SK-N-SH treated with all-trans-retinoic acid at 6 μM for 48 hours (cell line): ENCODE results near the gene SORCS2.

Experiments used
- ATAC-seq: fragments of 200-7000 bp; cut with Tn5 transposase; 3 replicates; pipeline ENCODE4 v1.9.1; 2020; ENCODE audit warnings: mild to moderate bottlenecking, moderate library complexity
- ARNTL ChIP-seq: fragments of 450-650 bp; formaldehyde crosslinking; IDR thresholded peaks from 2 replicates; pipeline ENCODE4 v1.5.0; 2020; ENCODE audit warnings: low read depth, mild to moderate bottlenecking, moderate library complexity, borderline replicate concordance
- BACH2 ChIP-seq: fragments of 250-450 bp; sonication (Bioruptor Pico); IDR thresholded peaks from 2 replicates; pipeline ENCODE4 v1.9.0; 2021; ENCODE audit warnings: mild to moderate bottlenecking, borderline replicate concordance
- CREB5 ChIP-seq: fragments of 250-450 bp; sonication (Bioruptor Pico); IDR thresholded peaks from 2 replicates; pipeline ENCODE4 v1.5.1; 2020; ENCODE audit warnings: low read depth, mild to moderate bottlenecking, moderate library complexity
- CSDC2 ChIP-seq: fragments of 250-450 bp; sonication (Bioruptor Pico); IDR thresholded peaks from 2 replicates; pipeline ENCODE4 v1.5.0; 2020; ENCODE audit warnings: mild to moderate bottlenecking, moderate library complexity
- CSRNP3 ChIP-seq: fragments of 250-450 bp; sonication (Bioruptor Pico); IDR thresholded peaks from 2 replicates; pipeline ENCODE4 v1.5.1; 2021; ENCODE audit warnings: mild to moderate bottlenecking, moderate library complexity
- ESRRG ChIP-seq: fragments of 250-450 bp; sonication (Bioruptor Pico); IDR thresholded peaks from 2 replicates; pipeline ENCODE4 v1.6.1; 2021; ENCODE audit warnings: mild to moderate bottlenecking
- ISL1 ChIP-seq: fragments of 250-450 bp; sonication (Bioruptor Pico); IDR thresholded peaks from 2 replicates; pipeline ENCODE4 v2.1.2; 2022; ENCODE audit warnings: mild to moderate bottlenecking, moderate library complexity
- OSR1 ChIP-seq: fragments of 250-450 bp; sonication (Bioruptor Pico); IDR thresholded peaks from 2 replicates; pipeline ENCODE4 v1.8.0; 2022; ENCODE audit warnings: moderate library complexity, mild to moderate bottlenecking, inconsistent platforms
- PATZ1 ChIP-seq: fragments of 250-450 bp; sonication (Bioruptor Pico); IDR thresholded peaks from 2 replicates; pipeline ENCODE4 v1.8.0; 2020; ENCODE audit warnings: mild to moderate bottlenecking, moderate library complexity, borderline replicate concordance
- POU6F1 ChIP-seq: fragments of 250-450 bp; sonication (Bioruptor Pico); IDR thresholded peaks from 2 replicates; pipeline ENCODE4 v1.8.0; 2021; ENCODE audit warnings: low read depth, mild to moderate bottlenecking, moderate library complexity, borderline replicate concordance
- PPARA ChIP-seq: fragments of 250-450 bp; sonication (Bioruptor Pico); IDR thresholded peaks from 2 replicates; pipeline ENCODE4 v1.5.0; 2020; ENCODE audit warnings: mild to moderate bottlenecking, borderline replicate concordance
- RARB ChIP-seq: fragments of 250-450 bp; sonication (Bioruptor Pico); IDR thresholded peaks from 2 replicates; pipeline ENCODE4 v1.8.0; 2021; ENCODE audit warnings: mild to moderate bottlenecking, moderate library complexity
- SNAI2 ChIP-seq: fragments of 250-450 bp; sonication (Bioruptor Pico); IDR thresholded peaks from 2 replicates; pipeline ENCODE4 v1.5.0; 2020; ENCODE audit warnings: mild to moderate bottlenecking, moderate library complexity
- TCF4 ChIP-seq: fragments of 250-450 bp; sonication (Bioruptor Pico); IDR thresholded peaks from 2 replicates; pipeline ENCODE4 v1.8.0; 2021; ENCODE audit warnings: mild to moderate bottlenecking, moderate library complexity, borderline replicate concordance
- TOX ChIP-seq: fragments of 250-450 bp; sonication (Bioruptor Pico); IDR thresholded peaks from 2 replicates; pipeline ENCODE4 v1.8.0; 2021; ENCODE audit warnings: mild to moderate bottlenecking, moderate library complexity, borderline replicate concordance
- TSHZ2 ChIP-seq: fragments of 250-450 bp; sonication (Bioruptor Pico); IDR thresholded peaks from 2 replicates; pipeline ENCODE4 v1.5.0; 2020; ENCODE audit warnings: mild to moderate bottlenecking, moderate library complexity
- ZC3H10 ChIP-seq: fragments of 250-450 bp; sonication (Bioruptor Pico); IDR thresholded peaks from 2 replicates; pipeline ENCODE4 v1.5.1; 2021; ENCODE audit warnings: mild to moderate bottlenecking, moderate library complexity
- ZFP3 ChIP-seq: fragments of 250-450 bp; sonication (Bioruptor Pico); IDR thresholded peaks from 2 replicates; pipeline ENCODE4 v1.5.0; 2020; ENCODE audit warnings: mild to moderate bottlenecking, moderate library complexity
- ZFP30 ChIP-seq: fragments of 450-650 bp; formaldehyde crosslinking; IDR thresholded peaks from 2 replicates; pipeline ENCODE4 v1.5.0; 2022; ENCODE audit warnings: mild to moderate bottlenecking, moderate library complexity
- ZNF565 ChIP-seq: fragments of 450-650 bp; formaldehyde crosslinking; conservative IDR thresholded peaks from 2 replicates; pipeline ENCODE4 v1.5.0; 2020; ENCODE audit warnings: low read depth, mild to moderate bottlenecking, moderate library complexity
- ZNF70 ChIP-seq: fragments of 450-650 bp; formaldehyde crosslinking; IDR thresholded peaks from 2 replicates; pipeline ENCODE4 v1.5.0; 2020; ENCODE audit warnings: mild to moderate bottlenecking, moderate library complexity
- ZNF8 ChIP-seq: fragments of 450-650 bp; formaldehyde crosslinking; IDR thresholded peaks from 2 replicates; pipeline ENCODE4 v1.5.0; 2020; ENCODE audit warnings: mild to moderate bottlenecking, moderate library complexity

SORCS2 gene

DNA sequence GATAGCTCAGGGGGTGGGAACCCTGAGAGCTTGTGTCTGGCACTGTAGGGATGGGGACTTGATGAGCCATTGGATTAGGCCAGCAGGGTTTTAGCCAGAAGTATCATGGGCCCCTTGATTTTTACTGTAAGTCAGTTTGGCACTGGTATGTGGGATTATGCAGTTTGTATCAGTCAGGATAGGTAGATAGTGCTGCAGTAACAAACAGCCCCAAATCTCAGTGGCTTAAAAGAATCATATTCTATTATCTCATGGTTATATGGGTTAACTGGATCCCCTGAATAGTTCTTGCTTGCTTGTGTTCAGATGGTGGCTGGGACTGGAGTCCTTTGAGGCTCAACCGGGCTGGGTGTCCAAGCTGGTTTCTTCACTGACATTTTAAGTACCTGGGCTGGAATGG is 56.5 kb downstream of the SORCS2 start:
- no peak for ATAC-seq
- TF ChIP-seq RARB (CRISPR knock-in tag): no peak
- TF ChIP-seq ZNF70 (CRISPR knock-in tag): no peak
- TF ChIP-seq CSDC2 (CRISPR knock-in tag): no peak
- no peak for TF ChIP-seq PPARA (CRISPR knock-in tag)
- TF ChIP-seq ZNF565 (CRISPR knock-in tag): no peak
- TF ChIP-seq POU6F1 (CRISPR knock-in tag): no peak
- no peak for TF ChIP-seq ZFP3
- TF ChIP-seq ZNF8: no peak
- TF ChIP-seq OSR1 (CRISPR knock-in tag): no peak
- TF ChIP-seq TOX (CRISPR knock-in tag): no peak
- TF ChIP-seq ESRRG: no peak
- no peak for TF ChIP-seq BACH2 (CRISPR knock-in tag)
- TF ChIP-seq ZC3H10 (CRISPR knock-in tag): no peak
- TF ChIP-seq PATZ1 (CRISPR knock-in tag): no peak
- TF ChIP-seq TCF4 (CRISPR knock-in tag): no peak

DNA sequence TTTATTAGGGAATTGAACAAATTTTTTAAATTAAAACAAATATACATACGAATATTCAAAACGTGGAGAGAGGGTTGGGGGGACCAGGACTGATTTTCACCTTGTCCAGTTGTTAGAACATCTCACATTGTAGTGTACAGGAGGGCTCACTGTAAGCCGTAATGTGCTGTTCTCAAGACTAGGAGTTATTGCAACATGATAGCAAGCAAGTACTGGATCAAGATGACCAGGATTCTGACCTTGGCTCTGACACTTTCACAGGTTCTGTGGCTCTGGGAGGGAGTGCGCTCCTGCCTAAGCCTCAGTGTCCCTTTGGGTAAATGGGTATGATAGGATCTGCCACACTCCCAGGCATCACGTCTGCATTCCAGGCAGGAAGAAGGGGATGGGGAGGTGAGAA is 59.0 kb downstream of the SORCS2 start:
- no peak for ATAC-seq
- TF ChIP-seq ISL1 (CRISPR knock-in tag) (no peak), ZNF8 (no peak), TSHZ2 (CRISPR knock-in tag) (no peak), ARNTL (CRISPR knock-in tag) (no peak), TOX (CRISPR knock-in tag) (no peak), ESRRG (no peak), ZC3H10 (CRISPR knock-in tag) (no peak), BACH2 (CRISPR knock-in tag) (no peak), SNAI2 (CRISPR knock-in tag) (no peak), CREB5 (CRISPR knock-in tag) (no peak), PPARA (CRISPR knock-in tag) (no peak), ZFP3 (no peak), TCF4 (CRISPR knock-in tag) (no peak), RARB (CRISPR knock-in tag) (no peak), PATZ1 (CRISPR knock-in tag) (no peak), CSDC2 (CRISPR knock-in tag) (no peak), ZNF70 (CRISPR knock-in tag) (no peak), CSRNP3 (CRISPR knock-in tag) (no peak), POU6F1 (CRISPR knock-in tag) (no peak), ZFP30 (CRISPR knock-in tag) (no peak)
